HG02759 (cell line): Measurements from ENCODE around the gene ZSCAN23.
"Not testable (repeated sequence)": the region's sequence is repeated elsewhere in the genome, so short reads cannot be mapped to it uniquely, and the experiment has no call there.

ENCODE experiments used
- ATAC-seq: cut with Tn5 transposase; IDR thresholded peaks from one replicate; pipeline ENCODE4 v1.9.1; 2021; ENCODE audit warnings: mild to moderate bottlenecking, moderate library complexity; ENCODE audit not compliant: unreplicated experiment

The ZSCAN23 gene

DNA sequence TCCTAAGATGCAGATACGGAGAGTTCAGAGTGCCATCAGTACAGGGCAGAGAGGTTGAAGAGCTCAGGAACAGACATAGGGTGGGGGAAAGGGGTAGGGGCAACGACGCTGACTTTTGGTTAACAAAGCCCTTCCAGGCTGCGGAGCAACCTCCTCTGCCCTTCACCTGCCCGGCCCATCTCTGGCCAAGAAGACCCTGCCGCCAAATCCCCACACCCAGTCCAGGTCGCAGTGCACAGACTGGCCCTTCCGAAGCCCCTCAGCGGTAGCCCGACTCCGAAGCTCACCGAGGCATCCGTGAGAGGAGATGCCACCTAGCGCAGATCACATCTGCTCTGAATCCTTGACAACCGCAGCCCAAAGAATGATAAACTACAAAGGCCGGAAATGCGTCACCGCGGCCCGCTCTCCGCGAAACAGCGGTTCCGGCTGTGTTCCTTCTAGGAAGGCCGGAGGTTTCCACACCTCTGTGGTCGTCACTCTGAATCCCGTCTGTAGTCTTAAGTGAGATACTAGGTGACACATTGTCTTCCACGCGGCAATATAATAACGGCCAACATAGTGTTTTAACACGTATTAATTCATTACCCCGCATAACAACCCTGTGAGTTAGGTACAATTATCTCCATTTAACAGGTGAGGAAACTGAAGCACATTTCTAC lies at the start of gene ZSCAN23:
Gene ZSCAN23, minus strand, starts transcription at position 380 of the 662 bp plus-strand sequence. CDS start 7,225 bp downstream, outside the sequence.
- peak; percentile 95 for ATAC-seq

DNA sequence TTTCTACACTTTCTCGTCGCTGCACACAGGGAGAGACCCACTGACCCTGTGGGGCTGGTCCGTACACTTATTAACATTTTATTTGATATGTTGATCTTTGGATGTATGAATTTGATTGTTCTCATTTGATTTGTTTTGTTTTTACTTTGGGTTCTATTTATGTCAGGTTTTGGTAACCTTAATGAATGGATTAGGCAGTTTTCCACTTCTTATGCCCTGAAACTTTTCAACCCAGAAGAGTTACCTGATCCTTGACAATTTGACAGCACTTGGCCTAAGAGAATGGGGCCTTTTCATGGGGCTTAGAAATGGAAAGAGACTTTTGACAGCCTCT lies 48.7 kb upstream of the ZSCAN23 start:
- ATAC-seq: no peak

DNA sequence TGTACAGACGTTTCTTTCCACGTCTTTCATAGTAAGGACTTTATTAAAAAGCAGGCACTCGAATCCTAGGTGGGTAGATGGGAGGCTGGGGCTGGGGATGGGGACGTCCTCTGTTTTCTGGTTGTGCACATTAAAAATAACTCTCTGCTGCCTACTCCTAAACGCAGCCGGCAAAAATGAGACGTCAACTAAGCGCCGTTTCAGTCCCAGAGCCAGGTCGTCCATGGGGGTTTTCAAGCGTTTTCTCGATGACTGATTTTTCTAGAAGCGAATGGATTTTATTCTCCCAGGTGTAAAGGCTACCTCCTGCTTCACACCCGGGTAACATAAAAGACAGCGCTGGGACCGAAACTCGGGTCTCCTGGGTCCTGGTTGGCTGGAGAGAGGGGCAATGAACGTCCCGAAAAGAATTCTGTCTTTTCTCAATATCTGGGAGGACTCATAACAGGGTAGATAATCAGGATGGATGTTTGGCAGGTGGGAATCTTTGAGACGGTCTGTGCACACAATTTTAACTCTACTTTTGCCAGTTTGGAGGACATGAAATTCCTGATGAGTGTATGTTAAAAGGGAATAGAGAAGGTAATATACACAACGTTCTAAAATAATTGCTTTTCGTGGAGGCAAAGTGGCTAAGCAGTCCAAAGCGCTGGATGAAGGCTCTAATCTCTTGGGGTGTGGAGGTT lies 47.1 kb upstream of the ZSCAN23 start:
- ATAC-seq: peak; percentile 19

DNA sequence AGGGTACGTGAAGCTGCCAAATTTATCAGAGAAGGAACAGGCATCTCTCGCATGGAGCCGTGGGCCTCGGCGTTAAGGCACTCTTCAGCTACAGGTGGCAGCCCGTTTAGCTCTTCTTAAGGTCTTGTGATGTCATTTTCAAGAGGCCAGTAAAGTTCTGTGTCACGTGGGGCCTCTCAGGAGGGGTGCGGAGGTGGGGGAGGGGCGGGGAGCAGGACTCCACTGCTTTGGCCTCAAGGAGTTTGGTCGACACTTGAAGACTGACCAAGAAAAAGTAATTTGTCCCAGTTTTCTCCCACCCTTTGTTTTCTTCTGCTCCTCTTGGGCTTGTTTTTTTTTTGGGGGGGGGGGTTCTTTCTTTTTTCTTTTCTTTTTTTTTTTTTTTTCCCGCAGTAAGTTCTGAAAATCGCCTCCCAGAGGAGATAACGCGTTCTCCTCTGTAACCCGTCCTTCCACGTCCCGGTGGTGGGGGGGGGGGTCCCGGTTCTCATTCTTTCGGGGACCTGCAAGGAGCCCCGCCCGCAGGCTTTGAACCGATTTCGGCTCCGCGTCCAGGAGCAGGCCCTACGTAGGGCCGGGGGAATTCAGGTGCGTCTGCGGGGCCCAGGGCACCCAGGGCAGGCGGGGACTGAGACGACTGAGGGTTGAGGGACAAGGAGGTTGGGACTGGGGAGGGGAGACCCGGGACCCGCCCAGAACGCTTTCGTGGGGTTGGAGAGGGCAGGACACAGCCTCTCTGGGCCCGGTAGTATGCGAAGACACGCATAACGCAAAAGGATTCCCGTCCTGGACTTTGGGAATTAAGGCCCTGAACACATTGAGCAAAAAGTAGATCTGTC lies 46.3 kb upstream of the ZSCAN23 start:
- peak; percentile 72 for ATAC-seq

DNA sequence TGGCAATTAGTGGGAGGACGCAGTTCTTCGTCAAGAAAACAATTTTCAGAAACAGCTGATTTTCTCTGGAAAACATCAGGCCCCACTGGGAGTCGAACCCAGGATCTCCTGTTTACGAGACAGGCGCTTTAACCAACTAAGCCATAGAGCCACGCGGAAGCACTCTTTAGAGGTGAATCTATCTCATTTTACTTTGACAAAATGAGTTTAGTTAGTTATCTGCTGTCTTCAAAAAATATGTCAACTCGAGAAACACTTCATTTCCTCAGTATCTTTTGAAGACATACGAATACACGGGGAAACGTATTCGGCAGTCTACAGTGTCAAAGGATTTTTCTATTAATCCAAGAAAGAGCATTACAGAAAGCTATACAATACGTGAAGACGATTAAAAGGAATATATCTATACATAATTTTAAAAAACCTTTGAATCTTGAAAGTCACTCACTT lies 45.6 kb upstream of the ZSCAN23 start:
- ATAC-seq: no peak

DNA sequence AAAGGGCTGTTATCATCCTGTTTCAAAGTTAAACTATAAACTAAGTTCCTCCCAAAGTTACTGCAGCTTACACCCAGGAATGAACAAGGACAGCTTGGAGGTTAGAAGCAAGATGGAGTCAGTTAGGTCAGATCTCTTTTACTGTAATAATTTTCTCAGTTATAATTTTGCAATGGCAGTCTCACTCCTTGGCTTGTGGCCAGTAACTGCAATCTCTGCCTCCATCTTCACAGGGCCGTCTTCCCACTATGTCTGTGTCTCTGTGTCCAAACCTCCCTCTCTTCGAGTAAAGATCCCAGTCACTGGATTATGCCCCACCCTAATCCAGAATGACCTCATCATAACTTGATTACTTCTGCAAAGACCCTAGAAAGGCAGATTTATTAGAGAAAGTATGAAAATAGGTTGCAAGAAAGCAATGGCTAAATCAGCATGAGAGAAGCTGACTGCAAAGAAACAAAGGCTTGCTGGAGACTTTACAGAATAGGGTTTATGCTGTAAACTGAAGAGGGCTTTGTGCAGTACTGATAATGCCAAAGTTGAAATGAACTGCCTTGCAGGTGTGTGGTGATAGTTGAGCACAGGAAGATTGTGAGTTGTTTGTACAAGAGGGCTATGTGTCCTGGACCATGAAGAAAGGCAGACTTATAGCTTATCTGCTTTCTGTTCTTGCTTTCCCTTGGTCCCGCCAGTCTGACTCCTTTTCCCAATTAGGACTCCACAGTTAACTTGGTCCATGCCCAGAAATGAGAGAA lies 43.9 kb upstream of the ZSCAN23 start:
- no peak for ATAC-seq

DNA sequence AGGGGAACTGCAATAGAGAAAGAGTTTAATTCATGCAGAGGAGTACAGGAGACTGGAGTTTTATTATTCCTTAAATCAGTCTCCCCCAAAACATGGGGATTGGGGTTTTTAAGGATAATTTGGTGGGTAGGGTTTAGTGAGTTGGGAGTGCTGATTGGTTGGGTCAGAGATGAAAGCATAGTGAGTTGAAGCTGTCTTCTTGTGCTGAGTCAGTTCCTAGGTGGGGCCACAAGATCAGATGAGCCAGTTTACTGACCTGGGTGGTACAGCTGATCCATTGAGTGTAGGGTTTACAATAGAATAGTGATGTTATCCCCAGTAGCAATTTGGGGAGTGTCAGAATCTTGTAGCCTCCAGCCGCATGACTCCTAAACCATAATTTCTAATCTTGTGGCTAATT lies 43.2 kb upstream of the ZSCAN23 start:
- no peak for ATAC-seq

DNA sequence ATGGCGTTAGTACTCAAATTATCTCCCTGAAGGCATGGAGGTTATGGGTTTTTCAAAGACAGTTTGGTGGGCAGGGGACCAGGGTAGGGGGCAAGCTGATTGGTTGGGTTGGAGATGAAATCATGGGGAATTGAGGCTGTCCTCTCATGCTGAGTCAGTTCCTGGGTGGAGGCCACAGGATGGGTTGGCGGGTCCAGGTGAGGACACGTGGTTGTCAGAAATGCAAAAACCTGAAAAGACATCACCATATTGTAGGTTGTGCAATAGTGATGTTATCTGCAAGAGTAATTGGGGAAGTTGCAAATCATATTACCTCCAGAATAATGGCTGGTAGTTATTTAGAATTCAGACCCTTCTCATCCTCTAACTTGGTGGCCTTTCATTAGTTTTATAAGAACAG lies 42.2 kb upstream of the ZSCAN23 start:
- ATAC-seq: no peak

DNA sequence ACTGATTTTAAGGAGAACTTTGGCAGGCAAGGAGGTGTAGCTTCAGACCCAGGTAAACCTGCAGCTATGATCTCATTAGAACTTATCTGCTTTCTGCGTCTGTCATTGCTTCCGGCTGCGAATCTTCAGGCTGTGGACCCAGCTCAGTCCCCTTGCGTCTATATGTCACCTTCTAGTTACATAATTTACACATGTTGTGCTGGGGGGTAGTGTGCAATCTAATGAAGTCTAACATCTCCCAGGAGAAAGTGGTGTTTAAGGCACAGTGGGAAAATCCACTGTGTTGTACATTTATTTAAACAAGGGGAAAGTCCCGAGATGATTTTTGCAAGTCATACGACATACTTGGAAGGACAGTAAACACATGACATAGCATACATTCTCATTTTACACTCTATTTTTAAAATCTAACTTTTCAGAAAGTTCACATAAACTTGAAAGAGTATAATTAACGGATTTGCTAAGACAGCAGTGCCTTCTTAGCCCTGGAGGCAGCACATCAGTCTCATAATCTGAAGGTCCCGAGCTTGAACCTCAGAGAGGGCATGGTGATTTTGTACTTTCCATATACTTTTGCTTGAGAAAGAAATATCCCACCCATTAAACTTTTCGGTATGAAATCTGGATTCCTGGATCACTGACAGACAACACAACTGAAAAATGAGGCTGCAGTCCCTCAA lies 37.1 kb upstream of the ZSCAN23 start:
- ATAC-seq: no peak

DNA sequence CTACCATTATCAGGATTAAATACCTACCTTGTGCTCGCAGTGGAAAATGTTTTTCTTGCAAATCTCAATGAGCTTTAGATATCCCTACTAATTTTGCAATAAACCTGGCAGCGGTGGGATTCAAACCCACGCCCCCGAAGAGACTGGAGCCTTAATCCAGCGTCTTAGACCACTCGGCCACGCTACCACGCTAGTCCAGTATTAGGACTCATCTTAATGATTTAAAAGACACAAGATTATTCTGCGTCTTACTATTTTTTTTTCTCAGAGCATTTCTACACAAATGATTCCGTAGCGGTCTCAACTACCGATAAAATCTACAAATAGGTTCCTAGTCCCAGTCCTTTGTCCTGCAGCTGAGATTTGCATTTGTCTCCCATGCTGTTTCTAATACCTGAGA lies 35.2 kb upstream of the ZSCAN23 start:
- ATAC-seq: no peak

DNA sequence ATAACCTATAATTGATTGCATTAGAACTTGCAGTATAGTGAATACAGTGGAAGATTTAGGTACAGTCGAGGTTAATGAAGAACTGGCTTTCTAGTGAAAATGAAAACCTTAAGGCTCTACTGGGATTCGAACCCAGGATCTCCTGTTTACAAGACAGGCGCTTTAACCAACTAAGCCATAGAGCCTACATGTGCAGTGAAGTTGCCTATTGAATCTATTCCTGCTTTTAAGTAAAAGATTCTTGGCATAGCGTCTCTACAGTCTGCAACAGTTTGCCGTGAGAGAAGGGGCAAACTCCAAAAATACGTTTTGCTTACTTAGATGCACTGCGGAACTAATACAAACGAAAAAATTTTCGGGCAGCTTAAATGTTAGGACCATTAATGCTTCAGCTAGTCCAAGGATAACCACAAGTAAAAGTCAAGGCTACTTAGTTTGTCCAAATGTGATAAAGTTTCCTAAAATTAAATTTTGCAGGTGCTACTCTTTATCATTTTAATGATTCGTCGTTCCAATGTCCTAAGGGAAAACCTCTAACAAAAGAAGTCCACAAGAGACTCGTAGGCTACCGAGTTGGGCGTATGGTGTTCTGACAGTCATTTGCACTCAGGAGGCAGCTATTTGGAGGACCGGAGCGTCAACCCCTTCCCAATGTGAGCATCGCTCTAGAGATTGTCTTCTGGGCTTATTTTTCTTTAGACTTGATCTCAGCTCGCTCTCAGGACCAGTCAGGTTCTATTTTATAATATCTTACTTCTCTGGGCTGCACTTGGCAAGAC lies 31.3 kb upstream of the ZSCAN23 start:
- peak; percentile 77 for ATAC-seq

DNA sequence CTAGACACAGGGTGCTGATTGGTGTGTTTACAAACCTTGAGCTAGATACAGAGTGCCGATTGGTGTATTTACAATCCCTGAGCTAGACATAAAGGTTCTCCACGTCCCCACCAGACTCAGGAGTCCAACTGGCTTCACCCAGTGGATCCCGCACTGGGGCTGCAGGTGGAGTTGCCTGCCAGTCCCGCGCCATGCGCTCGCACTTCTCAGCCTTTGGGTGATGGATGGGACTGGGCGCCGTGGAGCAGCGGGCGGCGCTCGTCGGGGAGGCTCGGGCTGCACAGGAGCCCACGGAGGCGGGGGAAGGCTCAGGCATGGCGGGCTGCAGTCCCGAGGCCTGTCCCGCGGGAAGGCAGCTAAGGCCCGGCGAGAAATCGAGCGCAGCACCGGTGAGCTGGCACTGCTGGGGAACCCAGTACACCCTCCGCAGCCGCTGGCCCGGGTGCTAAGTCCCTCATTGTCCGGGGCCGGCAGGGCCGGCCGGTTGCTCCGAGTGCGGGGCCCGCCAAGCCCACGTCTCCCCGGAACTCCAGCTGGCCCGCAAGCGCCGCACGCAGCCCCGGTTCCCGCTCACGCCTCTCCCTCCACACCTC lies 26.0 kb upstream of the ZSCAN23 start:
- not testable (repeated sequence) for ATAC-seq

DNA sequence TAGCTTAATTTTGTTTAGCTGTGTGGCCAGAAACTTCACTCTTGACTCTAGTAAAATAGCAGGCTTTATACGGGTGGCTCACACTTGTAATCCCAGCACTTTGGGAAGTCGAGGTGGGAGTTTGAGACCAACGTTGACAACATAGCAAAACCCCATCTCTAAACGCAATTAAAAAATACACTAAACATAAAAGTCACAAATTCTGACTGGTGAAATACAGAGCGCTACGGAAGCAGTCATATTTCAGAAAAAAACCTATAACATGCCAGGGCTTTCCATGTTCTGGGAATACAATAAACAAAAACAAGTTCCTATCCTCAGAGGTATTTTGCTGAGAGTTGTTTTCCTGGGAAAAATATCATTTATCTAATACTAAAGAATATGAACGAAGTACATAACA lies 24.8 kb upstream of the ZSCAN23 start:
- ATAC-seq: no peak

DNA sequence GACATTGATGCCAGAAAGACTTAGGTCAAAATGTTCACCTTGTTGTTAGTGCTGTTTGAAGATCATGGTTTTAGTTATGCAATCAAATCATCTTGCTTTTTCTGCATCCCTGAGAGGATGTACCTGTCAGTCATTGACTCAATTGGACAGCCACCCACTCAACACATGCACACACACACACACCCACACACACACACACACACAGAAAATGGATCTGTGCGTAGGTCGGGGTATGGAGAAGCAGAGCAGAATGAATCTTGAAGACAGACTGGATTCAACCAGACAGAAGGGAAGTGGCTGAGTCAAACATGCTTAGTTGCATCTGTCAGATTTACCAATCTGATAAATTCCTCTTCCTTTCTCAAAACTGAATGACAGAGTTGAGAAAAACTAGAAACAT lies 19.1 kb upstream of the ZSCAN23 start:
- no peak for ATAC-seq

DNA sequence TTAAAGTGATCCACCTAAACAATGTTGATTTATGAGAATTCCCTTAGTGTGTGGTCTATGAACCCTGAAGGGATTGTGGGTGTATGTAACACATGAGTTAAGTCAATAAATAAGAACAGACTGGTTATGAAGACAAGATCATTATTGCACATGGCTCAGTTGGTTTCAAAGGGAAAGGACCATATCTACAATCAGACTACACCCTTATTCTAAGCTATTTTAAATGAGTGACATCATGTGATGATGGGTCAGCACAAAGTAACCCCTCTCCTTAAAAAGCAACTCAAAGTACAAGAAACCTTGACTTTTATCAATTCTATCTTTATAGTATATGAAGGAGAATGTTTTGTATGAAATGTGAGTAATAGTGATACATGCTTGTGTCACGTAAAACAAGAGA lies 15.3 kb upstream of the ZSCAN23 start:
- no peak for ATAC-seq

DNA sequence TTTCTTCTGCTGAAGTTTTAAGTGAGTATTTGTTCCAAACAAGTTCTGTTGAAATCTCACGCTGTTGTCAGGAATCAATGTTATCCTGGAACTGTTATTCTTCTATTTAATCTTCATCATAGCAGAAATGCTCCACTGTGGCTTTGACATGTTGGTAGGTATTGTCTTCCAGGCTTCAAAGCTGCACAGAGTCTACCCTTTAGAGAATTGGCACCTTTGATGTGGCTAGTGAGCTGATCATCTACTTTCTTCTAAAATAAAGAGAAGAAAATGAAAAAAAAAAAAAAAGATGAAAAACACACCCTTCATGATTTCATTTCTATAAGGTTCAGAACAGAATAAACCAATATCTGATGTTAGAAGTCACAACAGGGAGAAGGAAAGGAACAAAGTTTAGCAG lies 5.8 kb upstream of the ZSCAN23 start:
- ATAC-seq: no peak

DNA sequence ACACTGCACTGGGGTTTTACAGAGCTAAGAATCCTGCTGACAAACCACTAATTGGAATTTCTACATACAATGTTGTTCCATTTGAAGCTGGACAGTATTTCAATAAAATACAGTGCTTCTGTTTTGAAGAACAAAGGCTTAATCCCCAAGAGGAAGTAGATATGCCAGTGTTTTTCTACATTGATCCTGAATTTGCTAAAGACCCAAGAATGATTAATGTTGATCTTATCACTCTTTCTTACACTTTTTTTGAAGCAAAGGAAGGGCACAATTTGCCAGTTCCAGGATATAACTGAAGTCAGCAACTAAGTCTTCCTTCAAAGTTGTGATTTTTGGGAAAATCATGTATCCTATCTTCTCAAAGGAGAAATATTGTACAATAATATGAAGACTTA lies 4.2 kb upstream of the ZSCAN23 start:
- not testable (repeated sequence) for ATAC-seq

DNA sequence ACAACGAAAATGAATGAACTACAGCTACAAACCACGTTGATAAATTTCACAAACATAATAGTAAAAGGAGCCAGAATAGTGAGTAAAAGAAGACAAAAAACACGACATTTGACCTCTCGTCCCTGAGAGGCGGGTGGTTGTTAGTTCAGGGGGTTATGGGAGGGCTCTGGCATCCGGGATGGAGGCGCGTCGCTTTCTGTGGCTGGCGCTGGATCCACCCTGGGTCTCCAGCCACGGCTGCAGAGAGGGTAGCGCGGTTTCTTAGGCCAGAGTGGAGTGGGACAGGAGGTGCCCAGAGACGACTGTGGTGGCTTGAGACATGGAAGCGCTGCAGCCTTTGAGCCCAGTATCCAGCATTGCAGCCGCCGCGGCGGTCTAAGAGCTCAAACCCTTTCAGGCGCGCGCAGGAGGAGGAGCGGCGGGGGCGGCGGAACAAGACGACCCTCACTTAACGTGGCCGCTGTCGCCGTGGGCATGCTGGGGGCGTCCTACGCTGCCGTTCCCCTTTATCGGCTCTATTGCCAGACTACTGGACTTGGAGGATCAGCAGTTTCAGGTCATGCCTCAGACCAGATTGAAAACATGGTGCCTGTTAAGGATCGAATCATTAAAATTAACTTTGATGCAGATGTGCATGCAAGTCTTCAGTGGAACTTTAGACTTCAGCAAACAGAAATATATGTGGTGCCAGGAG lies 3.7 kb upstream of the ZSCAN23 start:
- no peak for ATAC-seq

DNA sequence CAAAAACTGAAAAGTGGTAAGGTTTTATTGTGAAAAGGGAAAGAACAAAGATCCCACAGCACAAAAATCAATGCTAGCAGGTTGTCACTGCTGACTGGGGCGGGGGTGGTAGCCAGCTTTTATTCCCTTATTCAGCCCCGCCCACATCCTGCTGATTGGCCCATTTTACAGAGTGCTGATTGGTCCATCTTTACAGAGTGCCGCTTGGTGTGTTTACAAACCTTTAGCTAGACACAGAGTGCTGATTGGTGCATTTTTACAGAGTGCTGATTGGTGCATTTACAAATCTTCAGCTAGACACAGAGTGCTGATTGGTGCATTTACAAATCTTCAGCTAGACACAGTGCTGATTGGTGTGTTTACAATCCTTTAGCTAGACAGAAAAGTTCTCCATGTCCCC lies 1.5 kb upstream of the ZSCAN23 start:
- ATAC-seq: not testable (repeated sequence)
